Smooth muscle cell of the pulmonary artery (primary cell): ENCODE results near the gene EPHA3. TPM values are rescaled to one million over a fixed set of nuclear protein-coding genes. Genes with fewer than 3 reads are reported as not detected.

Source experiments
- total RNA-seq: library from RNA; depleted of rRNA; stranded (reverse); fragments of >200 nt; gene quantifications from 2 replicates; pipeline ENCODE4 v1.2.3, GENCODE V29; 2014

The EPHA3 gene
- 0.99 and 6.7 TPM in 2 replicates for total RNA-seq

DNA sequence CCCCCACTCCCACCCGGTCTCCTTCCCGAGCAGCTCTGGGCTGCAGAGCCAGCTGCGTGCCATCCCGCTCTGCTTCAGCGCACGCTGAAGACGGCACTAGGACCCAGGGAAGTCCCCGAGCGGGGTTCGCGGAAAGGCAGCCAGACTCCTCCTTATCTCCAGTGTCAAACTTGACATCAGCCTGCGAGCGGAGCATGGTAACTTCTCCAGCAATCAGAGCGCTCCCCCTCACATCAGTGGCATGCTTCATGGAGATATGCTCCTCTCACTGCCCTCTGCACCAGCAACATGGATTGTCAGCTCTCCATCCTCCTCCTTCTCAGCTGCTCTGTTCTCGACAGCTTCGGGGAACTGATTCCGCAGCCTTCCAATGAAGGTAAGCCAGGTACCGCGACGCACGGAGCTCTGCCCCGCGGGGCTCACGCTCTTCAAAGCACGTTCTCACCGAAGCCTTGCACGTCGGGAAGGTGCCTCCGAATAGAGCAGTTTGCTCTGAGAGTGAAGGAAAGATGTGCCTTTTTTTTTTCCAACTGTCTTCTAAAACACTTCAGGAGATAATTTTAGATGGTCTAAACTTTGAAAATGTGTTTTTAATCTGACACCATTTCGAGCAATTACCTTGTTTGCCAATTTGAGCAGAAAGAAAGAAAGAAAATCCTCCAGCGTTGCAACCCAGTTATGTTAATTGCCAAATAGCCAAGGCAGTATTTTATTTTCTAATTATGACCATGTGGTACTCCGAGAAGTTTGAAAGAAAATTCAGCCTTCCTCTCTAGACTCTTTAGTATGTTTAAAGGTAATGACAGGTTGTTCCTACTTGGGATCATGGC lies at the start of gene EPHA3:
Gene EPHA3 (plus strand): TSS at position 161 of the 830 bp plus-strand sequence. CDS start 128 bp downstream, at position 289.

